Testis (tissue), 2 donors: ENCODE data around the gene IFITM10.

Source experiments
- CTCF ChIP-seq, 3 experiments: fragments of 450-650 bp in 2 of 3; fragments of 200-600 bp in 1 of 3; sonication (generic) in 1 of 3; IDR thresholded peaks; one replicate each; pipeline ENCODE4 v1.5.1; 2016 to 2019; ENCODE audit warnings: antibody characterized with exemption in 3 of 3, mild to moderate bottlenecking in 2 of 3, moderate library complexity in 1 of 3
- POLR2A ChIP-seq: fragments of 450-650 bp; IDR thresholded peaks from one replicate; pipeline ENCODE4 v1.6.1; 2017; ENCODE audit warnings: antibody characterized with exemption, mild to moderate bottlenecking, moderate library complexity

- no peak for TF ChIP-seq CTCF (IDR thresholded peaks at IDR 0.05)
- no peak for TF ChIP-seq POLR2A
Observed at GRCh38 chr11:1786466-1786865, 36.1 kb upstream of the IFITM10 start.
